ENCODE measurements around the gene RRAD.

Gene RRAD

DNA sequence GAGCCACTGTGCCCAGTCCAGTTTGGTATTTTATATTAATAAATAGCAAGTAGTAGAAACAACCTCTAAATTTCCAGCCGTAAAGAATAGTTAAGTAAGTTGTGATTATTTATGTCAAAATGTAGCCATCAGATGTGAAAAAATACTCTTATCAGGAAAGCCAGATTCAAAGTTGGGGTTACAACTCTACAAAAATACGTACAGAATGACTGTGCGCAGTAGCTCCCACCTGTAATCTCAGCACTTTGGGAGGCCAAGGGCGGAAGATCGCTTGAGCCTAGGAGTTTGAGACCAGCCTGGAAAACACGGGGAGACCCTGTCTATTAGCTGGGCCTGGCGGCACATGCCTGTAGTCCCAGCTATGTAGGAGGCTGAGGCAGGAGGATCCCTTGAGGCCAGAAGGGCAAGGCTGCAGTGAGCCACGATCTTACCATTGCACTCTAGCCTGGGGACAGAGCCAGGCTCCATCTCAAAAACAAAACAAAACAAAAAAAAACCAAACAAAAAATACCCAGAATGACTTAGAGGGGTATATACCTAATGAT, 43.3 kb downstream of the RRAD start:
- TF ChIP-seq, protein P1, sequence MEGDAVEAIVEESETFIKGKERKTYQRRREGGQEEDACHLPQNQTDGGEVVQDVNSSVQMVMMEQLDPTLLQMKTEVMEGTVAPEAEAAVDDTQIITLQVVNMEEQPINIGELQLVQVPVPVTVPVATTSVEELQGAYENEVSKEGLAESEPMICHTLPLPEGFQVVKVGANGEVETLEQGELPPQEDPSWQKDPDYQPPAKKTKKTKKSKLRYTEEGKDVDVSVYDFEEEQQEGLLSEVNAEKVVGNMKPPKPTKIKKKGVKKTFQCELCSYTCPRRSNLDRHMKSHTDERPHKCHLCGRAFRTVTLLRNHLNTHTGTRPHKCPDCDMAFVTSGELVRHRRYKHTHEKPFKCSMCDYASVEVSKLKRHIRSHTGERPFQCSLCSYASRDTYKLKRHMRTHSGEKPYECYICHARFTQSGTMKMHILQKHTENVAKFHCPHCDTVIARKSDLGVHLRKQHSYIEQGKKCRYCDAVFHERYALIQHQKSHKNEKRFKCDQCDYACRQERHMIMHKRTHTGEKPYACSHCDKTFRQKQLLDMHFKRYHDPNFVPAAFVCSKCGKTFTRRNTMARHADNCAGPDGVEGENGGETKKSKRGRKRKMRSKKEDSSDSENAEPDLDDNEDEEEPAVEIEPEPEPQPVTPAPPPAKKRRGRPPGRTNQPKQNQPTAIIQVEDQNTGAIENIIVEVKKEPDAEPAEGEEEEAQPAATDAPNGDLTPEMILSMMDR (IDR thresholded peaks at IDR 0.05; ENCODE audit: low read depth, low read length, missing control alignments) = no peak
- DNase-seq (ENCODE audit: low read depth) = no peak
- H3K4me3 ChIP-seq (ENCODE audit: low read depth, low read length) = no peak overlapping the region
- in situ Hi-C loops (cut with HindIII; ENCODE audit: low sequenced_read_pairs) = no loop called here

DNA sequence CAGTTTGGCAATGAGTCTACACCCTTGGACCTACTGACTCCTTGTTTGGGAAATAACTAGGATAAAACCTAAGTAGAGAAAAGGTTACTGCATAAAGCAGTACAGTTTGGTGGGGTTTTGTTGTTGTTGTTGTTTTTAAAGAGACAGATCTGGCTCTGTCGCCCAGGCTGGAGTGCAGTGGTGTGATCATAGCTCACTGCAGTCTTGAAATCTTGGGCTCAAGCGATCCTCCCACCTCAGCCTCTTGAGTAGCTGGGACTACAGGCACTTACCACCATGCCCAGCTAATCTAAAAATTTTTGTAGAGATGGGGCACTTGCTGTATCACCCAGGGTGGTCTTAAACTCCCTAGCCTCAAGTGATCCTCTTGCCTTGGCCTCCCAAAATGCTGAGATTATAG, 43.8 kb downstream of the RRAD start:
- peak overlapping the region; percentile 85 for H3K4me3 ChIP-seq (ENCODE audit: low read depth, low read length)
- in situ Hi-C loops (cut with HindIII; ENCODE audit: low sequenced_read_pairs) = no loop called here
- TF ChIP-seq, protein P1 (IDR thresholded peaks at IDR 0.05; ENCODE audit: low read depth, low read length, missing control alignments) = no peak
- no peak for DNase-seq (ENCODE audit: low read depth)

DNA sequence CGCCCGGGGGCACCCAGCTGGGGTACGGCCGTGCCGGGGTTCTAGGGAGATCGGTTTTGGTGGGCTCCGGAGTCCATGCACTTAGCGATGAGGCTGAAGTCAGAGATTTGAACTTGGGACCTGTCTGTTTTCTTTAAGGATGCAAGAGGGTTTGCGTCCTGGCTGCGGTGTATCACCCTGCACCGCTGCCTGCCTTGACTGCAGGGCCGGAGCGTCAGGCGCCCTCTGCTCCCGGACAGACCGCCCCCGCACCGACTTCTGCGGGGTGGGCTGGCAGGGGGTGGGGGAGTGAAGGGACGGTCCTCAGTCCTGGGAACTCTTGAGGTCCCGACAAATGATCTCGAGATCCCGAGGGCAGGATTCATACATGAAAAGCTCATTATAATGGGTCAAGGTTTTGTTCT, 44.3 kb downstream of the RRAD start:
- peak overlapping the region; percentile 85 for H3K4me3 ChIP-seq (ENCODE audit: low read depth, low read length)
- TF ChIP-seq, protein P1 (IDR thresholded peaks at IDR 0.05; ENCODE audit: low read depth, low read length, missing control alignments) = no peak
- no peak for DNase-seq (ENCODE audit: low read depth)
- in situ Hi-C loops (cut with HindIII; ENCODE audit: low sequenced_read_pairs) = no loop called here

DNA sequence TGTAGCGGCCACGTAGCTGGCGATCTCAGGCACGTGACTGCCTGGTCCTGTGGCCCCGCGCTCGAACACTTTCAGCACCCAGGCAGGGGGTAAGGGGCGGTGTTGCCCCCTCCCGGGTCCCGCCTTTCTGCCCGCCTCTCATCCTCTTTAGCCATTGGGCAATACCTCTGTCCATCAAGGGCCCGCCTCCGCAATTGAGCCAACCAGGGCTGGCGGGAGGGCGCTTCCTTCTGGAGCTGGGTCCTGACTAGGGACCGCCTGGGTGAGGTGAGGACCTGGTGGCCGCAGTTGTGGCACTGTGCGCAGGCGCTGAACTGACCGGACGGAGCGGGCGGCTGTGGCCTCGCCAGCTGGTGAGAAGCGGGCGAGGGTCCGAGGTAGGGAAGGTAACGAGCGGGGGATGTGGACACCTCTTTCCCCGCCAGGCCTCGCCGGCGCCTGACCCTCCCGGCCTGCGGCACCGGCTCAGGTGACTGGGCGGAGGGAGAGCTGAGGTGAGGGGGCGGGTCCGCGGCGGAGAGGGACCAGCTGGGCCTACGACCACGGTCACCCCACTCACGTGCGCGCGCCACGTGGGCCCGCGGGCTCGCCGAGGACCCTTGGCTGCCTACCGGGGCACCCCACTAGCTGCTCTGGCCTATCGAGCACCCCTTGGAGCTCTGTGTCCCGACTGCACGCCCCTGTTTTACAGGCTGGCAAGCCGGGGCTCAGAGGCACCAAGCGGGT, 44.9 kb downstream of the RRAD start, which contains the start of gene PDP2:
Gene PDP2 (plus strand): TSS at position 228 of the 726 bp plus-strand sequence. CDS start 3,770 bp downstream, outside the sequence.
- DNase-seq (ENCODE audit: low read depth) = peak; percentile 82
- TF ChIP-seq, protein P1 (IDR thresholded peaks at IDR 0.05; ENCODE audit: low read depth, low read length, missing control alignments) = no peak
- in situ Hi-C loops (cut with HindIII; ENCODE audit: low sequenced_read_pairs) = no loop called here
- peak within 1 kb of the TSS; percentile 85 for H3K4me3 ChIP-seq (ENCODE audit: low read depth, low read length)

DNA sequence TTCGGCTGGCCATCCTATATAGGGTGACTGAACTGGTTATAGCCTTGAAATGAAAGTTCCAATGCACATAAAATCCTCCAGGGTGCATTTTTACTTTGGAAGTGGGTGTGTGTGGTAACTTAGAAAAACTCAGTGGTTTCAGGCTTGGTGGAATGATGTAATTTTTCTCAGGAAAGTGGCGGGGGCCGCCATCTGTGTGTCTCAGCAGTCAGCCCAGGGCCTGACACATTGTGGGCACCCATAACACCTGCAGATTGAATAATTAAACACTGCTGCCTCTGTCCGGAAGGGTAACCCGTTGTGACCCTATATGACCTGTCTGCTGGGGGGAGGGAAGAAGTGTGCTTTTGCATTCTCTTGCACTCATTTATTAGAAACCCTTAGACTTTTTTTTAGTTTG, 47.3 kb downstream of the RRAD start:
- H3K4me3 ChIP-seq (ENCODE audit: low read depth, low read length) = no peak overlapping the region
- TF ChIP-seq, protein P1 (IDR thresholded peaks at IDR 0.05; ENCODE audit: low read depth, low read length, missing control alignments) = no peak
- in situ Hi-C loops (cut with HindIII; ENCODE audit: low sequenced_read_pairs) = no loop called here
- no peak for DNase-seq (ENCODE audit: low read depth)

DNA sequence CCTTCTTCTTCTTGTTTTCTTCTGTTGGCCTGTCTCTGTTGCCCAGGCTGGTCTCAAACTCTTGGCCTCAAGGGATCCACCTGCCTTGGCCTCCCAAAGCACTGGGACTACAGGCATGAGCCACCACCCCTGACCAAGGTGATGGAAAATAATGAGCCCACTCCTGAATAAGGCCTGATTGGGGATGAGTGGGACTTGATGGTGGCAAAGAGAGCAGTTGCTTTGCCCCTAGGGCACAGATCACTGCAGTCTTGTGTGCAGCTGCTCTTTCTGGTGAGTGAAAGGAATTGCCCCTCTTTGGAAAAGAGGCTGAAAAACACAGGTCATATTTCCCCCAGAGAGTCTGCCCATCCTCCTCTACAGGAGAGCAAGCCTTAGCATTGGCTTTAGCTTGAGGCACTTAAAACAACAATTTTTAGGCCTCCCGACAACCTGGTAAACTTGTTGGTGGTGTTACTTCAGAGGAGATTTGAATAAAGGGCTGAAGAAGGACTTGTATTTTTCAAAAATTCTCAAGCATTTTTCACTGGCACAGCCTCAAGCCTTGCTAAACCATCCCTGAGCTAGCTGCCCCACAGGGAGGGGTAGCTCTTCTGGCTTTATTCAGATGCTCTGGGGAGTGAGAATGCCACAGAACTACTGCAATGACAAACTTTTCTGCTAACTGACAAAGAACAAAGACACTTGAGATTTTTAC, 51.1 kb downstream of the RRAD start:
- in situ Hi-C loops (cut with HindIII; ENCODE audit: low sequenced_read_pairs) = no loop called here
- TF ChIP-seq, protein P1 (IDR thresholded peaks at IDR 0.05; ENCODE audit: low read depth, low read length, missing control alignments) = no peak
- no peak overlapping the region for H3K4me3 ChIP-seq (ENCODE audit: low read depth, low read length)
- no peak for DNase-seq (ENCODE audit: low read depth)
